Measurements from ENCODE around the gene IQSEC1.

DNA sequence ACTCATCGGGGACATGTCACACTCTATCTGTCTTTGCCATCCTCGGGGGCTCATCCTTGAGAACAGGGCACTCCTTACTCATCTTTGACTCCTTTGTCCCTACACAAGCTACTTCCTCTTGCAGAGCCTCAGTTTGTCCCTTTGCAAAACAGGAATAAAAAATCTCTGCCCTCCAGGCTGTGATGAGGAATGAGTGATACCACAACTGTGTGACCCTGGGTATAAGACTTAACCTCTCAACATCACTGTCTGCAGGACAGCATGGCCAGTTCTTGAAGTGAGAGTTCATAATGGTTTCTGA lies 48.5 kb downstream of the IQSEC1 start:
- TF ChIP-seq, protein P1, sequence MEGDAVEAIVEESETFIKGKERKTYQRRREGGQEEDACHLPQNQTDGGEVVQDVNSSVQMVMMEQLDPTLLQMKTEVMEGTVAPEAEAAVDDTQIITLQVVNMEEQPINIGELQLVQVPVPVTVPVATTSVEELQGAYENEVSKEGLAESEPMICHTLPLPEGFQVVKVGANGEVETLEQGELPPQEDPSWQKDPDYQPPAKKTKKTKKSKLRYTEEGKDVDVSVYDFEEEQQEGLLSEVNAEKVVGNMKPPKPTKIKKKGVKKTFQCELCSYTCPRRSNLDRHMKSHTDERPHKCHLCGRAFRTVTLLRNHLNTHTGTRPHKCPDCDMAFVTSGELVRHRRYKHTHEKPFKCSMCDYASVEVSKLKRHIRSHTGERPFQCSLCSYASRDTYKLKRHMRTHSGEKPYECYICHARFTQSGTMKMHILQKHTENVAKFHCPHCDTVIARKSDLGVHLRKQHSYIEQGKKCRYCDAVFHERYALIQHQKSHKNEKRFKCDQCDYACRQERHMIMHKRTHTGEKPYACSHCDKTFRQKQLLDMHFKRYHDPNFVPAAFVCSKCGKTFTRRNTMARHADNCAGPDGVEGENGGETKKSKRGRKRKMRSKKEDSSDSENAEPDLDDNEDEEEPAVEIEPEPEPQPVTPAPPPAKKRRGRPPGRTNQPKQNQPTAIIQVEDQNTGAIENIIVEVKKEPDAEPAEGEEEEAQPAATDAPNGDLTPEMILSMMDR (IDR thresholded peaks at IDR 0.05; ENCODE audit: control extremely low read depth in 1 of 3, insufficient read depth in 1 of 3, low read depth in 1 of 3, low read length in 3 of 3) = no peak
- TF ChIP-seq POLR2A (IDR thresholded peaks at IDR 0.05; ENCODE audit: control extremely low read depth in 1 of 2, low read depth in 2 of 2, low read length in 2 of 2) (no peak), PHF8 (conservative IDR thresholded peaks at IDR 0.05; ENCODE audit: low read depth, low read length) (no peak), EP300 (IDR thresholded peaks at IDR 0.05; ENCODE audit: borderline replicate concordance in 1 of 2, low read depth in 2 of 2, low read length in 2 of 2) (no peak), CEBPB (IDR thresholded peaks at IDR 0.05; ENCODE audit: low read depth, low read length) (no peak), POLR2AphosphoS5 (IDR thresholded peaks at IDR 0.05; ENCODE audit: low read depth, low read length) (no peak), SRF (IDR thresholded peaks at IDR 0.05; ENCODE audit: low read depth, low read length) (no peak), CREB1 (IDR thresholded peaks at IDR 0.05) (no peak), CHD2 (IDR thresholded peaks at IDR 0.05; ENCODE audit: low read length) (no peak), KDM1A (IDR thresholded peaks at IDR 0.05; ENCODE audit: borderline replicate concordance, low read length) (no peak)
- TF ChIP-seq, protein P2, sequence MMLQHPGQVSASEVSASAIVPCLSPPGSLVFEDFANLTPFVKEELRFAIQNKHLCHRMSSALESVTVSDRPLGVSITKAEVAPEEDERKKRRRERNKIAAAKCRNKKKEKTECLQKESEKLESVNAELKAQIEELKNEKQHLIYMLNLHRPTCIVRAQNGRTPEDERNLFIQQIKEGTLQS (IDR thresholded peaks at IDR 0.05; ENCODE audit: insufficient read depth, low read depth, low read length) = no peak
- TF ChIP-seq, protein P3, sequence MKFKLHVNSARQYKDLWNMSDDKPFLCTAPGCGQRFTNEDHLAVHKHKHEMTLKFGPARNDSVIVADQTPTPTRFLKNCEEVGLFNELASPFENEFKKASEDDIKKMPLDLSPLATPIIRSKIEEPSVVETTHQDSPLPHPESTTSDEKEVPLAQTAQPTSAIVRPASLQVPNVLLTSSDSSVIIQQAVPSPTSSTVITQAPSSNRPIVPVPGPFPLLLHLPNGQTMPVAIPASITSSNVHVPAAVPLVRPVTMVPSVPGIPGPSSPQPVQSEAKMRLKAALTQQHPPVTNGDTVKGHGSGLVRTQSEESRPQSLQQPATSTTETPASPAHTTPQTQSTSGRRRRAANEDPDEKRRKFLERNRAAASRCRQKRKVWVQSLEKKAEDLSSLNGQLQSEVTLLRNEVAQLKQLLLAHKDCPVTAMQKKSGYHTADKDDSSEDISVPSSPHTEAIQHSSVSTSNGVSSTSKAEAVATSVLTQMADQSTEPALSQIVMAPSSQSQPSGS (IDR thresholded peaks at IDR 0.05; ENCODE audit: low read length) = no peak
